Nephron progenitor cell (in vitro differentiated cells): ENCODE data around the gene SASH3.

ENCODE experiments used
- DNase-seq: peaks from one replicate; pipeline ENCODE4 v3.0.0; 2021
- H3K27ac Mint-ChIP-seq: 2 replicates; pipeline ENCODE4 v1.8.0; 2021; ENCODE audit warnings: mild to moderate bottlenecking, moderate library complexity, mixed read lengths
- H3K27me3 Mint-ChIP-seq: 2 replicates; pipeline ENCODE4 v1.8.0; 2021; ENCODE audit warnings: mild to moderate bottlenecking, low read depth, mixed read lengths; ENCODE audit not compliant: poor library complexity
- H3K36me3 Mint-ChIP-seq: 2 replicates; pipeline ENCODE4 v1.8.0; 2021; ENCODE audit warnings: low read depth, mixed read lengths
- H3K4me1 Mint-ChIP-seq: 2 replicates; pipeline ENCODE4 v1.8.0; 2021; ENCODE audit warnings: mixed read lengths
- H3K4me3 Mint-ChIP-seq: 2 replicates; pipeline ENCODE4 v1.8.0; 2021; ENCODE audit warnings: mild to moderate bottlenecking, moderate library complexity, mixed read lengths
- H3K9me3 Mint-ChIP-seq: 2 replicates; pipeline ENCODE4 v1.8.0; 2021; ENCODE audit warnings: mild to moderate bottlenecking, moderate library complexity, mixed read lengths
- CTCF ChIP-seq: fragments of 200-600 bp; sonication (generic); IDR thresholded peaks from 2 replicates; pipeline ENCODE4 v1.5.0; 2021; ENCODE audit warnings: antibody characterized with exemption

Gene SASH3

GRCh38 chrX:129818123-129818522 is 38.4 kb downstream of the SASH3 start:
- H3K4me3 Mint-ChIP-seq, result no peak overlapping the region
- peaks cover 23% of the 10 kb centered on the region for H3K9me3 Mint-ChIP-seq
- TF ChIP-seq CTCF, result no peak
- no peak overlapping the region for H3K27ac Mint-ChIP-seq
- DNase-seq, result no peak
- no peaks in the 10 kb centered on the region for H3K27me3 Mint-ChIP-seq
- no peaks in the 10 kb centered on the region for H3K4me1 Mint-ChIP-seq
- peaks cover 73% of the 10 kb centered on the region for H3K36me3 Mint-ChIP-seq

- peaks cover 61% of the 10 kb centered on the region for H3K36me3 Mint-ChIP-seq
- DNase-seq, result peak; percentile 30
- no peak overlapping the region for H3K4me3 Mint-ChIP-seq
- H3K27me3 Mint-ChIP-seq, result no peaks in the 10 kb centered on the region
- peak; percentile 47 for TF ChIP-seq CTCF
- H3K27ac Mint-ChIP-seq, result no peak overlapping the region
- no peaks in the 10 kb centered on the region for H3K4me1 Mint-ChIP-seq
- peaks cover 23% of the 10 kb centered on the region for H3K9me3 Mint-ChIP-seq
These were observed 43.4 kb downstream of the SASH3 start for GRCh38 chrX:129823115-129823514.

- peaks cover 22% of the 10 kb centered on the region for H3K9me3 Mint-ChIP-seq
- no peaks in the 10 kb centered on the region for H3K27me3 Mint-ChIP-seq
- no peak for TF ChIP-seq CTCF
- H3K4me3 Mint-ChIP-seq, result no peak overlapping the region
- H3K27ac Mint-ChIP-seq, result no peak overlapping the region
- peaks cover 61% of the 10 kb centered on the region for H3K36me3 Mint-ChIP-seq
- DNase-seq, result no peak
- H3K4me1 Mint-ChIP-seq, result no peaks in the 10 kb centered on the region
These were observed 43.8 kb downstream of the SASH3 start for GRCh38 chrX:129823522-129823921.

GRCh38 chrX:129824620-129825019 is 44.9 kb downstream of the SASH3 start:
- Mint-ChIP-seq H3K27ac (no peak overlapping the region), H3K36me3 (peaks cover 62% of the 10 kb centered on the region), H3K27me3 (no peaks in the 10 kb centered on the region), H3K4me1 (no peaks in the 10 kb centered on the region), H3K9me3 (peaks cover 32% of the 10 kb centered on the region), H3K4me3 (no peak overlapping the region)
- TF ChIP-seq CTCF, result no peak
- DNase-seq, result no peak

- no peak for TF ChIP-seq CTCF
- Mint-ChIP-seq H3K4me1 (no peaks in the 10 kb centered on the region), H3K27ac (peak overlapping the region; percentile 56), H3K9me3 (peaks cover 33% of the 10 kb centered on the region), H3K27me3 (no peaks in the 10 kb centered on the region), H3K4me3 (no peak overlapping the region), H3K36me3 (peaks cover 58% of the 10 kb centered on the region)
- DNase-seq, result no peak
These were observed 46.2 kb downstream of the SASH3 start for GRCh38 chrX:129825746-129826505.

- no peak overlapping the region for H3K27ac Mint-ChIP-seq
- H3K36me3 Mint-ChIP-seq, result peaks cover 38% of the 10 kb centered on the region
- H3K4me1 Mint-ChIP-seq, result no peaks in the 10 kb centered on the region
- no peaks in the 10 kb centered on the region for H3K27me3 Mint-ChIP-seq
- DNase-seq, result no peak
- H3K9me3 Mint-ChIP-seq, result peaks cover 34% of the 10 kb centered on the region
- TF ChIP-seq CTCF, result no peak
- no peak overlapping the region for H3K4me3 Mint-ChIP-seq
These were observed 50.7 kb downstream of the SASH3 start for GRCh38 chrX:129830494-129830893.
